ENCODE results near the gene ERVH48-1.
A peak's percentile ranks its signal among the peaks of the same experiment; 100 is the strongest.
"Not testable (repeated sequence)": the region's sequence is repeated elsewhere in the genome, so short reads cannot be mapped to it uniquely, and the experiment has no call there.

The ERVH48-1 gene

DNA sequence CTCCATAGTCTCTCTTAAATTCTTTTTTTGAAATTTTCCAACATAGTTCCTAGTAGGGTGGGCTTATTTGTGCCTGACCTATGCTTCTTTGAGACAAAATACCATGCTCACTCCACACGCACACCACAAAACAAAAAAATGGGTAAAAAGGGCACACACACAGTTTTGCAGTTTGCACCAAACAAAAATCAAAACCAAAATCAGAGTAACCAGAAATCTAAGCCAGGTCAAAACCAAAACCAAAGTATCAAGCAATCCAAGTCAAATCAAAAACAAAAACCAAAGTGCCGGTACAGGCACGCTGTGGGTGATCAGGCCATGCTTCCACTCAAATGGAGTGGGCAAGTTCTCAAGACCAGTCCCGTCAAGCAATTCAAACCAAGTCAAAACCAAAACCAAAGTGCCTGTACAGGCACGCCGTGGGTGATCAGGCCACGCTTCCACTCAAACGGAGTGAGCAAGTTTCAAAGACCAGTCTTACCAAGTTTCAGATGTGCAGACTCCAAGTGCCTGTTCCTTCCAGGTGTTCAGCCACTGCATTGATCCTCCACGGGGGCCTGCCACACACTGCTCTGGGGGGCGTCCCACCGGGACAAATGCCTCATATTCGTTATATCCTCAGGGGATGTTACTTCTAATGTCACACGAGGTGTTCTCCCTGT lies 23.8 kb upstream of the ERVH48-1 start:
- not testable (repeated sequence) for H3K9me3 ChIP-seq (replicated peaks; ENCODE audit: insufficient read depth, low read length); H3K36me3 ChIP-seq (replicated peaks; ENCODE audit: insufficient read depth, low read length); H3K4me1 ChIP-seq (ENCODE audit: low read length); H3K27me3 ChIP-seq (replicated peaks; ENCODE audit: insufficient read depth, low read length); H3K79me2 ChIP-seq (ENCODE audit: low read length); H3K9me2 ChIP-seq (replicated peaks; ENCODE audit: insufficient read depth, low read length); H4K20me1 ChIP-seq (ENCODE audit: insufficient read depth, low read length); H3F3A ChIP-seq (ENCODE audit: insufficient read depth, low read length)
- H2AFZ ChIP-seq (ENCODE audit: low read length), result peak overlapping the region; percentile 76
- peak; percentile 70 for DNase-seq
- peak overlapping the region; percentile 59 for H3K4me3 ChIP-seq (ENCODE audit: low read length)
- H3K9ac ChIP-seq (ENCODE audit: low read length), result peak overlapping the region; percentile 51
- H3K4me2 ChIP-seq (ENCODE audit: low read depth, low read length), result peak overlapping the region; percentile 85
- peak overlapping the region; percentile 66 for H3K27ac ChIP-seq (ENCODE audit: low read length)

DNA sequence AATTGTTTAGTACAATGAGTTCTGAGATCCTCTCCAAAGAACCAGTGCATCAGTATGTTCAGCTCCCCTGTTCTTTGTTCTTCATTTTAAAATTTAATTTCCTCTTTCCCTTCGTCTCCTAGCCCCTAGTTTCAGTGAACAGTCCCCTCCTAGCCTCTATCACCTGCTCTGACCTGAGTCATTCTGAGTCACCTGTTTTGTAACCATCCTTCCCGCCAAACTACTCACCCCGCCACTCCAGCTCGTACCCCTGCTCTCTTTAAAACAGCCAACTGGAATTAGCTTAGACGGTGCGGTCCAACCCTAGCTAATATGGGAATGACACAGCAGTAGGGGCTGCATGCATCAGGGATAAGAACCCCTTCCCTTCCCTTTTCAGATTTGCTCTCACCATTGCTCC lies 16.8 kb upstream of the ERVH48-1 start:
- no peak for TF ChIP-seq EZH2 (optimal IDR thresholded peaks at IDR 0.05; ENCODE audit: low read depth, low read length)
- no peak for TF ChIP-seq EZH2phosphoT487 (IDR thresholded peaks at IDR 0.05; ENCODE audit: low read length)
- TF ChIP-seq, protein P1, sequence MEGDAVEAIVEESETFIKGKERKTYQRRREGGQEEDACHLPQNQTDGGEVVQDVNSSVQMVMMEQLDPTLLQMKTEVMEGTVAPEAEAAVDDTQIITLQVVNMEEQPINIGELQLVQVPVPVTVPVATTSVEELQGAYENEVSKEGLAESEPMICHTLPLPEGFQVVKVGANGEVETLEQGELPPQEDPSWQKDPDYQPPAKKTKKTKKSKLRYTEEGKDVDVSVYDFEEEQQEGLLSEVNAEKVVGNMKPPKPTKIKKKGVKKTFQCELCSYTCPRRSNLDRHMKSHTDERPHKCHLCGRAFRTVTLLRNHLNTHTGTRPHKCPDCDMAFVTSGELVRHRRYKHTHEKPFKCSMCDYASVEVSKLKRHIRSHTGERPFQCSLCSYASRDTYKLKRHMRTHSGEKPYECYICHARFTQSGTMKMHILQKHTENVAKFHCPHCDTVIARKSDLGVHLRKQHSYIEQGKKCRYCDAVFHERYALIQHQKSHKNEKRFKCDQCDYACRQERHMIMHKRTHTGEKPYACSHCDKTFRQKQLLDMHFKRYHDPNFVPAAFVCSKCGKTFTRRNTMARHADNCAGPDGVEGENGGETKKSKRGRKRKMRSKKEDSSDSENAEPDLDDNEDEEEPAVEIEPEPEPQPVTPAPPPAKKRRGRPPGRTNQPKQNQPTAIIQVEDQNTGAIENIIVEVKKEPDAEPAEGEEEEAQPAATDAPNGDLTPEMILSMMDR (IDR thresholded peaks at IDR 0.05; ENCODE audit: low read length), result no peak
- Histone ChIP-seq H3K27ac (ENCODE audit: low read length) (no peak overlapping the region), H3K4me1 (ENCODE audit: low read length) (peaks cover 5% of the 10 kb centered on the region), H3K9ac (ENCODE audit: low read length) (no peak overlapping the region), H3K9me3 (replicated peaks; ENCODE audit: insufficient read depth, low read length) (no peaks in the 10 kb centered on the region), H3K4me2 (ENCODE audit: low read depth, low read length) (no peak overlapping the region), H3F3A (ENCODE audit: insufficient read depth, low read length) (no peaks in the 10 kb centered on the region), H3K79me2 (ENCODE audit: low read length) (no peaks in the 10 kb centered on the region), H3K4me3 (ENCODE audit: low read length) (no peak overlapping the region), H4K20me1 (ENCODE audit: insufficient read depth, low read length) (no peaks in the 10 kb centered on the region), H2AFZ (ENCODE audit: low read length) (no peak overlapping the region), H3K36me3 (replicated peaks; ENCODE audit: insufficient read depth, low read length) (no peaks in the 10 kb centered on the region), H3K9me2 (replicated peaks; ENCODE audit: insufficient read depth, low read length) (no peaks in the 10 kb centered on the region), H3K27me3 (replicated peaks; ENCODE audit: insufficient read depth, low read length) (no peaks in the 10 kb centered on the region)
- no peak for DNase-seq

DNA sequence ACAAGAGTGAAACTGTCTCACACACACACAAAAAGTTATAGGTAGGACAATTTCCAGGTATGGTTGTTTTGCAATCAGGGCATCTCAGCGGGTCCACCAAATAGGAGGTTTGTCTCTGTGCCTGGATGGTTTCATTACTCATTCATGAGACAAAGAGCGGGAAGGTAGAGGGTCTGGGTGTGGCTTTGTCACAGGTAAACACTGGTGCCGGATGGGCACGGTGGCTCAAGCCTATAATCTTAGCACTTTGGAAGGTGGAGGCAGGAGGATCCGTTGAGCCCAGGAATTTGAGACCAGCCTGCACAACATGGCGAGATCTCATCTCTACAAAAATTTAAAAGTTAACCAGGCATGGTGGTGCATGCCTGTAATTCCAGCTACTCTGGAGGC lies 16.3 kb upstream of the ERVH48-1 start:
- Histone ChIP-seq H3K9me3 (replicated peaks; ENCODE audit: insufficient read depth, low read length) (no peaks in the 10 kb centered on the region), H3K4me2 (ENCODE audit: low read depth, low read length) (no peak overlapping the region), H3K79me2 (ENCODE audit: low read length) (no peaks in the 10 kb centered on the region), H3K27me3 (replicated peaks; ENCODE audit: insufficient read depth, low read length) (no peaks in the 10 kb centered on the region), H3K9ac (ENCODE audit: low read length) (no peak overlapping the region), H3K27ac (ENCODE audit: low read length) (no peak overlapping the region), H3K9me2 (replicated peaks; ENCODE audit: insufficient read depth, low read length) (no peaks in the 10 kb centered on the region), H3K4me1 (ENCODE audit: low read length) (peaks cover 6% of the 10 kb centered on the region), H3K36me3 (replicated peaks; ENCODE audit: insufficient read depth, low read length) (no peaks in the 10 kb centered on the region), H3F3A (ENCODE audit: insufficient read depth, low read length) (no peaks in the 10 kb centered on the region), H3K4me3 (ENCODE audit: low read length) (no peak overlapping the region), H2AFZ (ENCODE audit: low read length) (no peak overlapping the region), H4K20me1 (ENCODE audit: insufficient read depth, low read length) (no peaks in the 10 kb centered on the region)
- peak; percentile 5 for DNase-seq
- TF ChIP-seq EZH2phosphoT487 (IDR thresholded peaks at IDR 0.05; ENCODE audit: low read length) (no peak), EZH2 (optimal IDR thresholded peaks at IDR 0.05; ENCODE audit: low read depth, low read length) (no peak)
- TF ChIP-seq, protein P1 (IDR thresholded peaks at IDR 0.05; ENCODE audit: low read length), result no peak

DNA sequence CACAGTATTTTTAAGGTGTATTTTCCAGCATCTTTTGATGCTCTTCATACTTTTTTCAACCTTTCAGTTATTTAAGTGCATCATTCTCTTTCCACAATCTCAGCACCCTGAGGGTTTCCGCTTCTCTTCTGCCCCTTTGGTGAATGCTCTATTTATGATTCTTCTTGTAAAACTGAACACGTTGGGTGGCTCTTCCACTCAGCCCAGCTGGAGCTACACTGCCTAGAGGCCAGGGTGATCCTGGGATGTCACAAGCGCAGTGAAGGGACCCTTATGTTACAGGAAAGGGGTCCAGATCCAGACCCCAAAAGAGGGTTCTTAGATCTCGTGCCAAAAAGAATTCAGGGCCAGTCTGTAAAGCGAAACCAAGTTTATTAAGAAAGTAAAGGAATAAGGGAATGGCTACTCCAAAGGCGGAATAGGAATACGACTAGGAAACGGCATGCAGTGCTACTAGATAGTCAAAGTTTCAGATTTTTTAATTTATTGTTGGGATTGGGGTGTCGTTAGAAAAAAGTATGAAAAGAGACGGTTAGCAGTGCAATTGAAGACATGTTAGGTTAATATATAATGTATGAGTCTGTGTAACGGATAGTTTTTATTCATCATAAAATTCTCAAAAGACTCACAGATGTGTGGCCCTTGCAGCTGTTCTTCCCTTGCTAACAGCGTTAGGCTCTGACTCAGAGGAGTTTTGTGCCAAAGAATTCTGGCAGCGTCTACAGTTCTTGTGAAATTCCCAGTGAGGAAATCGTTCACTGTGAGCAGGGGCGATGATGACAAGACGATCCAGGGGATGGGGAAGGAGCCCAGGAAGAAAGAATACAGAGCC lies 14.4 kb upstream of the ERVH48-1 start:
- Histone ChIP-seq H3K9ac (ENCODE audit: low read length) (no peak overlapping the region), H3K4me3 (ENCODE audit: low read length) (no peak overlapping the region), H3K4me2 (ENCODE audit: low read depth, low read length) (no peak overlapping the region)

DNA sequence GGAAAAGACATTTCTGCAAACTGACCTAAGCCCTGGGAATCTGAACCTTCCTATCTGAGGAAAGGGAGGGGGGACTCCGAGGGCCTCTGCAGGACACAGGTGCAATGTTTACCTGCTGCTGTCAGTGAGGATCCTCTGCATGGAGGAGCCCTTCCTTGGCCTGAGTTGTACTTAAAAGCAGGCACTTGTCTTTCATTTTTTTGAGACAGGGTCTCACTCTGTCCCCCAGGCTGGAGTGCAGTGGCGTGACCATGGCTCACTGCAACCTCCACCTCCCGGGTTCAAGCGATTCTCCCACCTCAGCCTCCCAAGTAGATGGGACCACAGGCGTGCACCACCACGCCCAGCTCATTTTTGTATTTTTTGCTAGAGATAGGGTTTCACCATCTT lies 13.2 kb upstream of the ERVH48-1 start:
- not testable (repeated sequence) for DNase-seq; H3K4me1 ChIP-seq (ENCODE audit: low read length); H3K79me2 ChIP-seq (ENCODE audit: low read length); H3K27me3 ChIP-seq (replicated peaks; ENCODE audit: insufficient read depth, low read length); H3K4me3 ChIP-seq (ENCODE audit: low read length); H3K9me3 ChIP-seq (replicated peaks; ENCODE audit: insufficient read depth, low read length); H2AFZ ChIP-seq (ENCODE audit: low read length); H3F3A ChIP-seq (ENCODE audit: insufficient read depth, low read length); H4K20me1 ChIP-seq (ENCODE audit: insufficient read depth, low read length); H3K27ac ChIP-seq (ENCODE audit: low read length); H3K9me2 ChIP-seq (replicated peaks; ENCODE audit: insufficient read depth, low read length); H3K36me3 ChIP-seq (replicated peaks; ENCODE audit: insufficient read depth, low read length); H3K4me2 ChIP-seq (ENCODE audit: low read depth, low read length); H3K9ac ChIP-seq (ENCODE audit: low read length)

More for the DNA sequence above, 14.4 kb upstream of the ERVH48-1 start:
- Histone ChIP-seq H3K27me3 (replicated peaks; ENCODE audit: insufficient read depth, low read length) (no peaks in the 10 kb centered on the region), H3K9me3 (replicated peaks; ENCODE audit: insufficient read depth, low read length) (no peaks in the 10 kb centered on the region), H3K79me2 (ENCODE audit: low read length) (no peaks in the 10 kb centered on the region), H3K36me3 (replicated peaks; ENCODE audit: insufficient read depth, low read length) (no peaks in the 10 kb centered on the region), H3K27ac (ENCODE audit: low read length) (no peak overlapping the region), H3K9me2 (replicated peaks; ENCODE audit: insufficient read depth, low read length) (no peaks in the 10 kb centered on the region), H3K4me1 (ENCODE audit: low read length) (peaks cover 6% of the 10 kb centered on the region), H4K20me1 (ENCODE audit: insufficient read depth, low read length) (no peaks in the 10 kb centered on the region), H3F3A (ENCODE audit: insufficient read depth, low read length) (no peaks in the 10 kb centered on the region), H2AFZ (ENCODE audit: low read length) (no peak overlapping the region)
- TF ChIP-seq, protein P1 (IDR thresholded peaks at IDR 0.05; ENCODE audit: low read length), result no peak
- no peak for TF ChIP-seq EZH2phosphoT487 (IDR thresholded peaks at IDR 0.05; ENCODE audit: low read length)
- TF ChIP-seq EZH2 (optimal IDR thresholded peaks at IDR 0.05; ENCODE audit: low read depth, low read length), result no peak
- no peak for DNase-seq

Measured in MM.1S (cell line).